ENCODE data around the gene CNN2. TPM values are rescaled to one million over a fixed set of nuclear protein-coding genes. Genes with fewer than 3 reads are reported as not detected.

CNN2 gene
- total RNA-seq, 6 experiments from 2014 or later, result 483 to 579 (median 507) TPM

DNA sequence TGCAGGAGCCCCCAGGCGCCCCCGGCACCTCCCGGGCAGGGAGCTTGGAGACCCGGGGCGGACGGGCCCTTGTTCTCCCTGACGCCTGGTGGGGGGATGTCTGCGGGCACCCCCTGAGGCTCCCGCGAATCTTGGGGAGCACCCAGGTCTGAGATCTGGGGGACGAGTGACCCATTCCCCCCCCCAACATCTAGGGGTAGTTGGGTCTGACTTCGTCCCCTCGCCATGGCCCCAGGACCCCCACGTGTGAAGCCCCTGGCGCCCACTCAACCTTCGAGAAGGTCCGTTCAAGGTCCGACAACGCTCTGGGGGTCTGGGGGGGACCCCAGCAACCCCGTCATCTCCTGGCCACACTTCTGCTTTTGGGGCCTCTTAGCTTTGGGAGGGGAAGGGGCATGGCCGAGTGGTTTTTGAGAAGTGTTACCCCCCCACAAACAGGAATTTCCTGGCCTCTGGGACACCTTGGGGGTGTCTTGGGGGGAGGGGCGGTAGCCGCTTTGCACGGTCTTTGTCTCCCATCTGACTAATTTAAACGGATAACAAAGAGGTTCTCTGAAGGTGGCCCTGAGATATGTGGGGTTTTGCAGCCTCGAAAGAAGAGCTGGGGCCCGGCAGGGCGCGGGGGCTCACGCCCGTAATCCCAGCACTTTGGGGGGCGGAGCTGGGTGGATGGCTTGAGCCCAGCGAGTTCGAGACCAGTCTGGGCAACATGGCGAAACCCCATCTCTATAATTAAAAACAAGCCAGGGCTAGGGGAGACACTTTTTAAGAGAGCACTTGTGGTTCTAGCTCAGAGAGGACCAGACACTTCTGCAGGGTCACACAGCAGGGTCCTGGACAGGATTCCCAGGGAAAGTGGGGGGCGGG, 608 bp downstream of the CNN2 start:
- Mint-ChIP-seq H3K9me3 (no peaks in the 10 kb centered on the region), H3K27ac (peak overlapping the region; percentile 87), H3K4me3 (peak overlapping the region; percentile 97), H3K36me3 (ENCODE audit: low read depth) (peaks cover 6% of the 10 kb centered on the region), H3K4me1 (ENCODE audit: low read depth) (peaks cover 18% of the 10 kb centered on the region), H3K27me3 (ENCODE audit: insufficient read depth) (peaks cover 9% of the 10 kb centered on the region; the same call in 1 of the 2 replicates)
- TF ChIP-seq, protein P1, sequence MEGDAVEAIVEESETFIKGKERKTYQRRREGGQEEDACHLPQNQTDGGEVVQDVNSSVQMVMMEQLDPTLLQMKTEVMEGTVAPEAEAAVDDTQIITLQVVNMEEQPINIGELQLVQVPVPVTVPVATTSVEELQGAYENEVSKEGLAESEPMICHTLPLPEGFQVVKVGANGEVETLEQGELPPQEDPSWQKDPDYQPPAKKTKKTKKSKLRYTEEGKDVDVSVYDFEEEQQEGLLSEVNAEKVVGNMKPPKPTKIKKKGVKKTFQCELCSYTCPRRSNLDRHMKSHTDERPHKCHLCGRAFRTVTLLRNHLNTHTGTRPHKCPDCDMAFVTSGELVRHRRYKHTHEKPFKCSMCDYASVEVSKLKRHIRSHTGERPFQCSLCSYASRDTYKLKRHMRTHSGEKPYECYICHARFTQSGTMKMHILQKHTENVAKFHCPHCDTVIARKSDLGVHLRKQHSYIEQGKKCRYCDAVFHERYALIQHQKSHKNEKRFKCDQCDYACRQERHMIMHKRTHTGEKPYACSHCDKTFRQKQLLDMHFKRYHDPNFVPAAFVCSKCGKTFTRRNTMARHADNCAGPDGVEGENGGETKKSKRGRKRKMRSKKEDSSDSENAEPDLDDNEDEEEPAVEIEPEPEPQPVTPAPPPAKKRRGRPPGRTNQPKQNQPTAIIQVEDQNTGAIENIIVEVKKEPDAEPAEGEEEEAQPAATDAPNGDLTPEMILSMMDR (IDR thresholded peaks at IDR 0.05), result no peak
- no peak for DNase-seq

- Mint-ChIP-seq H3K27me3 (ENCODE audit: insufficient read depth) (peaks cover 9% of the 10 kb centered on the region; the same call in 1 of the 2 replicates), H3K27ac (peak overlapping the region; percentile 87), H3K36me3 (ENCODE audit: low read depth) (peaks cover 6% of the 10 kb centered on the region), H3K4me3 (peak overlapping the region; percentile 97), H3K9me3 (no peaks in the 10 kb centered on the region), H3K4me1 (ENCODE audit: low read depth) (peaks cover 18% of the 10 kb centered on the region)
- TF ChIP-seq, protein P1 (IDR thresholded peaks at IDR 0.05), result no peak
- DNase-seq, result no peak
These were observed 1.2 kb downstream of the CNN2 start for GRCh38 chr19:1027650-1028061.

DNA sequence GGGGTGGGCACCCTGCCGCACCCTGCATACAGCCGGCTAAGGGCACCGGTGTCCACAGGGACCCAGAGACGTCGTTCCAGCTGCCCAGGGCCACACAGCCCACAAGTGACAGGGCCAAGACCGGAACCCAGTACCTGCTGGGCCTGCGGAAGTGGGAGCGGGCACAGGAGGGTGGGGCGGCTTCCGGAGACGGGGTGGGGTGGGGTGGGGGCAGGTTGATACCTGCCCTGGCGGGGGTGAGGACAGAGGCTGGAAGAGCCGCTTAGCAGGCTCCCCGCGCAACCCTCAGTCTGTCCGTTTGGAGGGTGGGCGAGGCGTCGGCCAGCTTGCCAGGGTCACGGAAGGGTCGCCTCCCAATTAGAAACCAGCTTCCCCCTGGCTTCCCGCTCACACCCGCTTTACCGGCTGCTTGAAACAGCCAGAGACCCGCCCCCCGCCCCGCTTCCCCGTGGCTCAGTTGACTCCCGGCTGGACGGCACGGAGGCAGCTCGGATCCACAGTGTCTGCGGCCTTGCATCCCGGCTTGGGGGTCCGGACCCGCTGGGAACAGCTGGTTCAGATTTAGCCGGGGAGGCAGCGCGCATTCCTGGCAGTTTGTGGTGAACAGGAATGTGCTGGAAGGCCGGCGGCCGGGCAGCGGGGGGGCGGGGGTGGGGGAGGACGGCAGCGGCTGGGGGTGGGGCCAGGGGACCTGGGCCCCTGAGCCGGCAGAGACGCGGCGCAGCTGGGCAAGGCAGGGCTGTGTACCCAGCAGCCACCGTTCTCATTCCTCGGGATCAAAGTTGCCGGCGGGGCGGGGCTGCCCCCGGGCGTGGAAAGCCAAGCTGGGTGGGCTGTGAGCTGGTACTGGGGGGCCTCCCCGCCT, 1.9 kb downstream of the CNN2 start:
- H3K4me1 Mint-ChIP-seq (ENCODE audit: low read depth), result peaks cover 18% of the 10 kb centered on the region

GRCh38 chr19:1032264-1032867, 6.0 kb downstream of the CNN2 start:
- no peak for DNase-seq
- Mint-ChIP-seq H3K9me3 (no peaks in the 10 kb centered on the region), H3K27ac (no peak overlapping the region), H3K4me1 (ENCODE audit: low read depth) (peaks cover 13% of the 10 kb centered on the region), H3K4me3 (no peak overlapping the region; the same call in 1 of the 2 replicates), H3K27me3 (ENCODE audit: insufficient read depth) (peaks cover 11% of the 10 kb centered on the region; the same call in 1 of the 2 replicates), H3K36me3 (ENCODE audit: low read depth) (peaks cover 4% of the 10 kb centered on the region)
- TF ChIP-seq, protein P1 (IDR thresholded peaks at IDR 0.05), result no peak

More for the DNA sequence above, 1.9 kb downstream of the CNN2 start:
- Mint-ChIP-seq H3K27ac (peak overlapping the region; percentile 77), H3K4me3 (peak overlapping the region; percentile 97), H3K36me3 (ENCODE audit: low read depth) (peaks cover 6% of the 10 kb centered on the region), H3K27me3 (ENCODE audit: insufficient read depth) (peaks cover 10% of the 10 kb centered on the region; the same call in 1 of the 2 replicates), H3K9me3 (no peaks in the 10 kb centered on the region)
- TF ChIP-seq, protein P1 (IDR thresholded peaks at IDR 0.05), result no peak
- peak; percentile 92 for DNase-seq

- H3K9me3 Mint-ChIP-seq, result peaks cover 6% of the 10 kb centered on the region; the same call in 1 of the 2 replicates
- peaks cover 10% of the 10 kb centered on the region for H3K36me3 Mint-ChIP-seq (ENCODE audit: low read depth)
- no peak overlapping the region for H3K27ac Mint-ChIP-seq
- no peak for DNase-seq
- no peak overlapping the region for H3K4me3 Mint-ChIP-seq
- peaks cover 29% of the 10 kb centered on the region for H3K27me3 Mint-ChIP-seq (ENCODE audit: insufficient read depth)
- peaks cover 33% of the 10 kb centered on the region for H3K4me1 Mint-ChIP-seq (ENCODE audit: low read depth)
- TF ChIP-seq, protein P1 (IDR thresholded peaks at IDR 0.05), result peak; percentile 2; the same call in 1 of the 2 replicates
These were observed 9.7 kb downstream of the CNN2 start for GRCh38 chr19:1035998-1036621.
